HEK293 (cell line): ENCODE data around the gene FBXO2.
A peak's percentile ranks its signal among the peaks of the same experiment; 100 is the strongest.

Experiments used
- BCL11A ChIP-seq: fragments of 450-650 bp; formaldehyde crosslinking; IDR thresholded peaks from 2 replicates; pipeline ENCODE4 v1.5.1; 2016; ENCODE audit warnings: low read depth, missing biosample characterization, missing genetic modification characterization
- BCL11B ChIP-seq: fragments of 450-650 bp; formaldehyde crosslinking; IDR thresholded peaks from 2 replicates; pipeline ENCODE4 v1.5.1; 2016; ENCODE audit warnings: low read depth, missing biosample characterization, missing genetic modification characterization
- EGR2 ChIP-seq: fragments of 450-650 bp; formaldehyde crosslinking; IDR thresholded peaks from 2 replicates; pipeline ENCODE4 v1.5.1; 2016; ENCODE audit warnings: low read depth, missing biosample characterization, missing genetic modification characterization
- HOXA7 ChIP-seq: sonication (generic); formaldehyde crosslinking; IDR thresholded peaks from 2 replicates; pipeline ENCODE4 v1.8.1; 2022; ENCODE audit warnings: missing genetic modification reagents, borderline replicate concordance
- IKZF3 ChIP-seq: fragments of 450-650 bp; IDR thresholded peaks from 2 replicates; pipeline ENCODE4 v1.5.0; 2018; ENCODE audit warnings: missing biosample characterization, mild to moderate bottlenecking, missing genetic modification characterization, moderate library complexity
- KLF1 ChIP-seq: fragments of 450-650 bp; formaldehyde crosslinking; IDR thresholded peaks from 2 replicates; pipeline ENCODE4 v1.5.1; 2016; ENCODE audit warnings: missing biosample characterization, missing genetic modification characterization
- KLF10 ChIP-seq: fragments of 450-650 bp; IDR thresholded peaks from 2 replicates; pipeline ENCODE4 v1.5.1; 2018; ENCODE audit warnings: missing biosample characterization, mild to moderate bottlenecking, missing genetic modification characterization
- KLF8 ChIP-seq: fragments of 450-650 bp; formaldehyde crosslinking; IDR thresholded peaks from 2 replicates; pipeline ENCODE4 v1.5.1; 2016; ENCODE audit warnings: missing biosample characterization, missing genetic modification characterization
- KLF9 ChIP-seq: fragments of 450-650 bp; formaldehyde crosslinking; IDR thresholded peaks from 2 replicates; pipeline ENCODE4 v1.5.1; 2016; ENCODE audit warnings: missing biosample characterization, missing genetic modification characterization, low read depth
- PRDM10 ChIP-seq: fragments of 450-650 bp; formaldehyde crosslinking; IDR thresholded peaks from 2 replicates; pipeline ENCODE4 v1.5.1; 2016; ENCODE audit warnings: missing biosample characterization, missing genetic modification characterization
- SETDB1 ChIP-seq: IDR thresholded peaks from one replicate; pipeline ENCODE4 v1.6.1; 2017; ENCODE audit warnings: mild to moderate bottlenecking, low read length, moderate library complexity, mixed read lengths; ENCODE audit not compliant: insufficient read length
- SP2 ChIP-seq: fragments of 450-650 bp; formaldehyde crosslinking; IDR thresholded peaks from 2 replicates; pipeline ENCODE4 v1.5.1; 2016; ENCODE audit warnings: missing biosample characterization, missing genetic modification characterization
- TRIM28 ChIP-seq: IDR thresholded peaks from 2 replicates; pipeline ENCODE4 v1.6.1; 2011; ENCODE audit warnings: low read length, control low read depth, borderline replicate concordance
- ZBTB20 ChIP-seq: fragments of 450-650 bp; formaldehyde crosslinking; IDR thresholded peaks from 2 replicates; pipeline ENCODE4 v1.5.1; 2016; ENCODE audit warnings: missing biosample characterization, missing genetic modification characterization
- ZNF114 ChIP-seq: fragments of 450-650 bp; formaldehyde crosslinking; IDR thresholded peaks from 2 replicates; pipeline ENCODE4 v1.5.0; 2017; ENCODE audit warnings: missing biosample characterization, missing genetic modification characterization
- ZNF140 ChIP-seq: fragments of 450-650 bp; formaldehyde crosslinking; IDR thresholded peaks from 2 replicates; pipeline ENCODE4 v1.5.1; 2016; ENCODE audit warnings: missing biosample characterization, missing genetic modification characterization
- ZNF169 ChIP-seq: fragments of 450-650 bp; formaldehyde crosslinking; IDR thresholded peaks from 2 replicates; pipeline ENCODE4 v1.5.1; 2016; ENCODE audit warnings: missing biosample characterization, missing genetic modification characterization
- ZNF211 ChIP-seq: fragments of 450-650 bp; formaldehyde crosslinking; IDR thresholded peaks from 2 replicates; pipeline ENCODE4 v1.5.1; 2016; ENCODE audit warnings: low read depth, missing biosample characterization, missing genetic modification characterization
- ZNF391 ChIP-seq: fragments of 450-650 bp; formaldehyde crosslinking; IDR thresholded peaks from 2 replicates; pipeline ENCODE4 v1.5.1; 2016; ENCODE audit warnings: low read depth, missing biosample characterization, missing genetic modification characterization, borderline replicate concordance
- ZNF548 ChIP-seq: fragments of 450-650 bp; formaldehyde crosslinking; IDR thresholded peaks from 2 replicates; pipeline ENCODE4 v1.5.1; 2016; ENCODE audit warnings: missing biosample characterization, missing genetic modification characterization
- ZNF571 ChIP-seq: fragments of 450-650 bp; formaldehyde crosslinking; IDR thresholded peaks from 2 replicates; pipeline ENCODE4 v1.5.0; 2017; ENCODE audit warnings: missing biosample characterization, missing genetic modification characterization
- ZNF830 ChIP-seq: fragments of 450-650 bp; IDR thresholded peaks from 2 replicates; pipeline ENCODE4 v1.5.0; 2018; ENCODE audit warnings: missing biosample characterization, missing genetic modification characterization, low read depth, mild to moderate bottlenecking, moderate library complexity
- ZNF843 ChIP-seq: fragments of 450-650 bp; formaldehyde crosslinking; IDR thresholded peaks from 2 replicates; pipeline ENCODE4 v1.5.1; 2016; ENCODE audit warnings: missing biosample characterization, missing genetic modification characterization
- TF ChIP-seq, protein P1 (sequence below): fragments of 450-650 bp; IDR thresholded peaks from 2 replicates; pipeline ENCODE4 v1.5.1; 2018; ENCODE audit warnings: missing biosample characterization, mild to moderate bottlenecking, missing genetic modification characterization
- TF ChIP-seq, protein P2 (sequence below): fragments of 450-650 bp; formaldehyde crosslinking; IDR thresholded peaks from 2 replicates; pipeline ENCODE4 v1.5.1; 2016; ENCODE audit warnings: missing biosample characterization, missing genetic modification characterization, borderline replicate concordance
- TF ChIP-seq, protein P3 (sequence below): fragments of 450-650 bp; formaldehyde crosslinking; IDR thresholded peaks from 2 replicates; pipeline ENCODE4 v1.5.1; 2016; ENCODE audit warnings: missing biosample characterization, missing genetic modification characterization, low read depth
- TF ChIP-seq, protein P4 (sequence below): sonication (generic); formaldehyde crosslinking; IDR thresholded peaks from 2 replicates; pipeline ENCODE4 v1.8.1; 2022; ENCODE audit warnings: mild to moderate bottlenecking, moderate library complexity, missing genetic modification reagents
- TF ChIP-seq, protein P5 (sequence below): fragments of 450-650 bp; formaldehyde crosslinking; IDR thresholded peaks from 2 replicates; pipeline ENCODE4 v1.5.1; 2017; ENCODE audit warnings: missing biosample characterization, missing genetic modification characterization

The FBXO2 gene

DNA sequence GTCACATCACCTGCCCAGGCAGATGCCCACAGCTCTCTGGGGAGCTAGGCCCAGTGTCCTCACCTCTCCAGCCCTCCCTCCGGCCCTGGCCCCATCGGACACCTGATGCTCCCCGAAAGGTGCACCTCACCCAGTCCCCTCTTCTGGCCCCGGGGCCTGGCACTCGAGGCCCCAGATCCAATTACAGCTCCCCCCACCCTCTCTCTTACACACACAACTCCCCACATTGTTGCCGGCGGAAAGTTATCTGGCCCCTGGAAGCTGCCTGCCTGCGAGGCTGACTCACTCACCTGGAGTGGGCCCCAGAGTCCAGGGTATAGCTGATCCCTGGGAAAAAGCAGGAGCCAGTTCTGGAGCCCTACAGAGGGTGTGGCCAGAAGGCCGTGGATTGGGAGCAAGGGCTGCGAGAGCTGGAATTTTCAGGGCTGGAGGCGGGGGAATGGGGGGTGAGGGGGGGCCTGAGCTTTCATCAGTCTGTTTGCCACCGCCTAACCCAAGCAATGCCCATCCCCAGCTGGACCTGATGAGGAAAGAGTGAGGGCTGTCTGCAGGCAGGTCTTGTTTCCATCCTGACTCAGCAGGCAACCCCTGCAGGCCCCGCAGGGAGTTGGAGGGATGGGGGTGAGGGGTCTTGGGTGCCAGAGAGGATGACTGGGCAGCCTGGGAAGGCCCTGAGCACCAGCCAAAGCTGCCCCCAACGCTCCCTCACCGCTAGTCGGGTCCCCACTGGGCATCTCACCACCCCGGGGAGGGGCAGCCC lies 948 bp downstream of the FBXO2 start (continued):
- no peak for TF ChIP-seq TRIM28
- no peak for TF ChIP-seq ZNF140 (tag by site-specific recombination)
- no peak for TF ChIP-seq ZNF830 (tag by site-specific recombination)
- TF ChIP-seq ZNF391, result no peak
- no peak for TF ChIP-seq BCL11B (tag by site-specific recombination)
- no peak for TF ChIP-seq KLF1 (tag by site-specific recombination)
- no peak for TF ChIP-seq ZNF169
- TF ChIP-seq SP2 (tag by site-specific recombination), result no peak
- TF ChIP-seq, protein P1, sequence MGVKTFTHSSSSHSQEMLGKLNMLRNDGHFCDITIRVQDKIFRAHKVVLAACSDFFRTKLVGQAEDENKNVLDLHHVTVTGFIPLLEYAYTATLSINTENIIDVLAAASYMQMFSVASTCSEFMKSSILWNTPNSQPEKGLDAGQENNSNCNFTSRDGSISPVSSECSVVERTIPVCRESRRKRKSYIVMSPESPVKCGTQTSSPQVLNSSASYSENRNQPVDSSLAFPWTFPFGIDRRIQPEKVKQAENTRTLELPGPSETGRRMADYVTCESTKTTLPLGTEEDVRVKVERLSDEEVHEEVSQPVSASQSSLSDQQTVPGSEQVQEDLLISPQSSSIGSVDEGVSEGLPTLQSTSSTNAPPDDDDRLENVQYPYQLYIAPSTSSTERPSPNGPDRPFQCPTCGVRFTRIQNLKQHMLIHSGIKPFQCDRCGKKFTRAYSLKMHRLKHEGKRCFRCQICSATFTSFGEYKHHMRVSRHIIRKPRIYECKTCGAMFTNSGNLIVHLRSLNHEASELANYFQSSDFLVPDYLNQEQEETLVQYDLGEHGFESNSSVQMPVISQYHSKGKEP (tag by site-specific recombination), result no peak
- no peak for TF ChIP-seq IKZF3 (tag by site-specific recombination)
- TF ChIP-seq ZNF114 (tag by site-specific recombination), result no peak
- no peak for TF ChIP-seq ZNF211 (tag by site-specific recombination)
- no peak for TF ChIP-seq PRDM10
- no peak for TF ChIP-seq ZNF843 (tag by site-specific recombination)
- no peak for TF ChIP-seq KLF9 (tag by site-specific recombination)
- no peak for TF ChIP-seq EGR2 (tag by site-specific recombination)
- TF ChIP-seq, protein P2, sequence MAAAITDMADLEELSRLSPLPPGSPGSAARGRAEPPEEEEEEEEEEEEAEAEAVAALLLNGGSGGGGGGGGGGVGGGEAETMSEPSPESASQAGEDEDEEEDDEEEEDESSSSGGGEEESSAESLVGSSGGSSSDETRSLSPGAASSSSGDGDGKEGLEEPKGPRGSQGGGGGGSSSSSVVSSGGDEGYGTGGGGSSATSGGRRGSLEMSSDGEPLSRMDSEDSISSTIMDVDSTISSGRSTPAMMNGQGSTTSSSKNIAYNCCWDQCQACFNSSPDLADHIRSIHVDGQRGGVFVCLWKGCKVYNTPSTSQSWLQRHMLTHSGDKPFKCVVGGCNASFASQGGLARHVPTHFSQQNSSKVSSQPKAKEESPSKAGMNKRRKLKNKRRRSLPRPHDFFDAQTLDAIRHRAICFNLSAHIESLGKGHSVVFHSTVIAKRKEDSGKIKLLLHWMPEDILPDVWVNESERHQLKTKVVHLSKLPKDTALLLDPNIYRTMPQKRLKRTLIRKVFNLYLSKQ, result no peak
- no peak for TF ChIP-seq KLF10
- TF ChIP-seq ZNF571 (tag by site-specific recombination), result no peak
- TF ChIP-seq KLF8 (tag by site-specific recombination), result no peak
- TF ChIP-seq SETDB1, result no peak
- TF ChIP-seq, protein P3, sequence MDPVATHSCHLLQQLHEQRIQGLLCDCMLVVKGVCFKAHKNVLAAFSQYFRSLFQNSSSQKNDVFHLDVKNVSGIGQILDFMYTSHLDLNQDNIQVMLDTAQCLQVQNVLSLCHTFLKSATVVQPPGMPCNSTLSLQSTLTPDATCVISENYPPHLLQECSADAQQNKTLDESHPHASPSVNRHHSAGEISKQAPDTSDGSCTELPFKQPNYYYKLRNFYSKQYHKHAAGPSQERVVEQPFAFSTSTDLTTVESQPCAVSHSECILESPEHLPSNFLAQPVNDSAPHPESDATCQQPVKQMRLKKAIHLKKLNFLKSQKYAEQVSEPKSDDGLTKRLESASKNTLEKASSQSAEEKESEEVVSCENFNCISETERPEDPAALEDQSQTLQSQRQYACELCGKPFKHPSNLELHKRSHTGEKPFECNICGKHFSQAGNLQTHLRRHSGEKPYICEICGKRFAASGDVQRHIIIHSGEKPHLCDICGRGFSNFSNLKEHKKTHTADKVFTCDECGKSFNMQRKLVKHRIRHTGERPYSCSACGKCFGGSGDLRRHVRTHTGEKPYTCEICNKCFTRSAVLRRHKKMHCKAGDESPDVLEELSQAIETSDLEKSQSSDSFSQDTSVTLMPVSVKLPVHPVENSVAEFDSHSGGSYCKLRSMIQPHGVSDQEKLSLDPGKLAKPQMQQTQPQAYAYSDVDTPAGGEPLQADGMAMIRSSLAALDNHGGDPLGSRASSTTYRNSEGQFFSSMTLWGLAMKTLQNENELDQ, result no peak
- TF ChIP-seq ZBTB20 (tag by site-specific recombination), result peak; percentile 75
- TF ChIP-seq HOXA7 (CRISPR knock-in tag), result no peak
- TF ChIP-seq BCL11A (tag by site-specific recombination), result no peak
- TF ChIP-seq ZNF548, result no peak
- TF ChIP-seq, protein P4, sequence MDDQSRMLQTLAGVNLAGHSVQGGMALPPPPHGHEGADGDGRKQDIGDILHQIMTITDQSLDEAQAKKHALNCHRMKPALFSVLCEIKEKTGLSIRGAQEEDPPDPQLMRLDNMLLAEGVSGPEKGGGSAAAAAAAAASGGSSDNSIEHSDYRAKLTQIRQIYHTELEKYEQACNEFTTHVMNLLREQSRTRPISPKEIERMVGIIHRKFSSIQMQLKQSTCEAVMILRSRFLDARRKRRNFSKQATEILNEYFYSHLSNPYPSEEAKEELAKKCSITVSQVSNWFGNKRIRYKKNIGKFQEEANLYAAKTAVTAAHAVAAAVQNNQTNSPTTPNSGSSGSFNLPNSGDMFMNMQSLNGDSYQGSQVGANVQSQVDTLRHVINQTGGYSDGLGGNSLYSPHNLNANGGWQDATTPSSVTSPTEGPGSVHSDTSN (CRISPR knock-in tag), result no peak
- TF ChIP-seq, protein P5, sequence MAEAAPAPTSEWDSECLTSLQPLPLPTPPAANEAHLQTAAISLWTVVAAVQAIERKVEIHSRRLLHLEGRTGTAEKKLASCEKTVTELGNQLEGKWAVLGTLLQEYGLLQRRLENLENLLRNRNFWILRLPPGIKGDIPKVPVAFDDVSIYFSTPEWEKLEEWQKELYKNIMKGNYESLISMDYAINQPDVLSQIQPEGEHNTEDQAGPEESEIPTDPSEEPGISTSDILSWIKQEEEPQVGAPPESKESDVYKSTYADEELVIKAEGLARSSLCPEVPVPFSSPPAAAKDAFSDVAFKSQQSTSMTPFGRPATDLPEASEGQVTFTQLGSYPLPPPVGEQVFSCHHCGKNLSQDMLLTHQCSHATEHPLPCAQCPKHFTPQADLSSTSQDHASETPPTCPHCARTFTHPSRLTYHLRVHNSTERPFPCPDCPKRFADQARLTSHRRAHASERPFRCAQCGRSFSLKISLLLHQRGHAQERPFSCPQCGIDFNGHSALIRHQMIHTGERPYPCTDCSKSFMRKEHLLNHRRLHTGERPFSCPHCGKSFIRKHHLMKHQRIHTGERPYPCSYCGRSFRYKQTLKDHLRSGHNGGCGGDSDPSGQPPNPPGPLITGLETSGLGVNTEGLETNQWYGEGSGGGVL (tag by site-specific recombination), result peak; percentile 85
